Mammary epithelial cell (primary cell): ENCODE results near the gene CLEC7A.

Experiments used
- CTCF ChIP-seq, 2 donors: IDR thresholded peaks in 1 of 2; conservative IDR thresholded peaks in 1 of 2; 2 replicates each; pipeline ENCODE4 v1.5.1; 2011 to 2012; ENCODE audit warnings: inconsistent platforms in 2 of 2, low read length in 2 of 2, mild to moderate bottlenecking in 2 of 2, control low read depth in 1 of 2, low read depth in 1 of 2; ENCODE audit not compliant: insufficient read depth in 1 of 2; ENCODE audit errors: extremely low read depth in 1 of 2
- EZH2 ChIP-seq: IDR thresholded peaks from 2 replicates; pipeline ENCODE4 v1.6.1; 2012; ENCODE audit warnings: low read length, inconsistent platforms, borderline replicate concordance

- TF ChIP-seq CTCF (conservative IDR thresholded peaks at IDR 0.05 in 1 of 2, IDR thresholded peaks at IDR 0.05 in 1 of 2; ENCODE audit: extremely low read depth in 1 of 2, insufficient read depth in 1 of 2, low read depth in 1 of 2, low read length in 2 of 2) (no peak), EZH2 (no peak)
Observed at GRCh38 chr12:10154145-10154496, 24.1 kb upstream of the CLEC7A start.
